GM18511 (cell line): ENCODE measurements around the gene CCDC122.

ENCODE experiments used
- ATAC-seq: cut with Tn5 transposase; IDR thresholded peaks from one replicate; pipeline ENCODE4 v1.9.1; 2021; ENCODE audit warnings: mild to moderate bottlenecking, moderate library complexity; ENCODE audit not compliant: unreplicated experiment

CCDC122 gene

GRCh38 chr13:43805071-43805468, 74.5 kb downstream of the CCDC122 start:
- ATAC-seq = no peak

- ATAC-seq = no peak
Observed at GRCh38 chr13:43804461-43805070, 75.0 kb downstream of the CCDC122 start.

- no peak for ATAC-seq
Observed at GRCh38 chr13:43802511-43802910, 77.0 kb downstream of the CCDC122 start.

- no peak for ATAC-seq
Observed at GRCh38 chr13:43800828-43801227, 78.7 kb downstream of the CCDC122 start.

- ATAC-seq = no peak
Observed at GRCh38 chr13:43799191-43799590, 80.3 kb downstream of the CCDC122 start.

GRCh38 chr13:43797869-43798268, 81.7 kb downstream of the CCDC122 start:
- ATAC-seq = no peak

GRCh38 chr13:43797159-43797558, 82.4 kb downstream of the CCDC122 start:
- no peak for ATAC-seq

GRCh38 chr13:43794416-43794815, 85.1 kb downstream of the CCDC122 start:
- no peak for ATAC-seq

GRCh38 chr13:43792076-43792881, 87.3 kb downstream of the CCDC122 start:
- no peak for ATAC-seq

- ATAC-seq = no peak
Observed at GRCh38 chr13:43787997-43788396, 91.5 kb downstream of the CCDC122 start.

GRCh38 chr13:43787518-43787891, 92.0 kb downstream of the CCDC122 start:
- ATAC-seq = no peak

GRCh38 chr13:43786766-43787517, 92.6 kb downstream of the CCDC122 start, which contains the start of gene ENOX1:
ENOX1 (minus strand) TSS chr13:43786972.
- ATAC-seq = no peak

GRCh38 chr13:43786472-43786765, 93.1 kb downstream of the CCDC122 start:
- ATAC-seq = no peak
